HG03095 (cell line): ENCODE results near the gene LRRC7.

Experiments used
- ATAC-seq: cut with Tn5 transposase; IDR thresholded peaks from one replicate; pipeline ENCODE4 v1.9.1; 2021; ENCODE audit warnings: moderate library complexity; ENCODE audit not compliant: unreplicated experiment

LRRC7 gene

DNA sequence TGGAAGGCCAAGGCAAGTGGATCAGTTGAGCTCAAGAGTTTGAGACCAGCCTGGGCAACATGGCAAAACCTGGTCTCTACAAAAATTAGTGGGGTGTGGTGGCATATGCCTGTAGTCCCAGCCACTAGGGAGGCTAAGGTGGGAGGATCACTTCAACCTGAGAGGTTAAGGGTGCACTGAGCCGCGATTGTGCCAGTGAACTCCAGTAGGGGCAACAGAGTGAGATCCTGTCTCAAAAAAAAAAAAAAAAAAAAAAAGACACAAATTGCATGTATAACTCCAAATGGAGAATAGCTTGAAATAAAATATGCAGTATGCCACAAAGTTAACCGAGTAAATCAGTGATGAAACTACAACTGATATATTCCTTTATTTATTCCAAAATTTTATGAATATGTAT lies 586.0 kb downstream of the LRRC7 start:
- ATAC-seq, result no peak

- ATAC-seq, result no peak
These were observed 588.9 kb downstream of the LRRC7 start for GRCh38 chr1:70156529-70157120.

DNA sequence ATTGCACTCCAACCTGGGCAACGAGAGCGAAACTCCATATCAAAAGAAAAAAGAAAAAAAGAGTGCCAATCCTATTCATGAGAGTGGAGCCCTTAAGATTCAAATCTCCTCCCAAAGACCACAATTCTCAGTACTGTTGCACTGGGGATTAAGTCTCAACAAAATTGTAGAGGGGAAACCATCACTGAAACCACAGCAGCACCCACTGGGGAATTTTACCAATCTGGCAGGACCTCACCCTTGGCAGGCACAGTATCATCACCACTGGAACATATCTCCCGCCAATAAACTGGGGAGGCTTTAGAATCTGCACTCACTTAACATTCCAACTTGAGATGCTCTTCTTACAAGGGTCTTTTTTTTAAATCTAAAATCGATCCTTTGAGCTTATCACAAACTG lies 596.6 kb downstream of the LRRC7 start:
- no peak for ATAC-seq

GRCh38 chr1:70168283-70168682 lies 600.6 kb downstream of the LRRC7 start:
- no peak for ATAC-seq

GRCh38 chr1:70169018-70169839 lies 601.5 kb downstream of the LRRC7 start:
- ATAC-seq, result no peak

GRCh38 chr1:70171512-70171911 lies 603.8 kb downstream of the LRRC7 start:
- no peak for ATAC-seq
